Activated naive CD8-positive, alpha-beta T cell treated with anti-CD3 and anti-CD28 coated beads, Interleukin-2, amount 50 U/mL, for 24 hours (primary cell): Measurements from ENCODE around the gene SLC48A1.

Experiments
- ATAC-seq: fragments of 150-1000 bp; cut with Tn5 transposase; one replicate; pipeline ENCODE4 v1.10.0; 2021
- DNase-seq: peaks from one replicate; pipeline ENCODE4 v3.0.0; 2021
- H3K27ac Mint-ChIP-seq: one replicate; pipeline ENCODE4 v1.8.0; 2021; ENCODE audit warnings: mild to moderate bottlenecking, mixed read lengths
- H3K27me3 Mint-ChIP-seq: one replicate; pipeline ENCODE4 v1.8.0; 2021; ENCODE audit warnings: mixed read lengths
- H3K36me3 Mint-ChIP-seq: one replicate; pipeline ENCODE4 v1.8.0; 2021; ENCODE audit warnings: low read depth, mixed read lengths
- H3K4me1 Mint-ChIP-seq: one replicate; pipeline ENCODE4 v1.8.0; 2021; ENCODE audit warnings: mixed read lengths
- H3K4me3 Mint-ChIP-seq: one replicate; pipeline ENCODE4 v1.8.0; 2021; ENCODE audit warnings: mild to moderate bottlenecking, moderate library complexity, mixed read lengths
- H3K9me3 Mint-ChIP-seq: one replicate; pipeline ENCODE4 v1.8.0; 2021; ENCODE audit warnings: mixed read lengths

The SLC48A1 gene

DNA sequence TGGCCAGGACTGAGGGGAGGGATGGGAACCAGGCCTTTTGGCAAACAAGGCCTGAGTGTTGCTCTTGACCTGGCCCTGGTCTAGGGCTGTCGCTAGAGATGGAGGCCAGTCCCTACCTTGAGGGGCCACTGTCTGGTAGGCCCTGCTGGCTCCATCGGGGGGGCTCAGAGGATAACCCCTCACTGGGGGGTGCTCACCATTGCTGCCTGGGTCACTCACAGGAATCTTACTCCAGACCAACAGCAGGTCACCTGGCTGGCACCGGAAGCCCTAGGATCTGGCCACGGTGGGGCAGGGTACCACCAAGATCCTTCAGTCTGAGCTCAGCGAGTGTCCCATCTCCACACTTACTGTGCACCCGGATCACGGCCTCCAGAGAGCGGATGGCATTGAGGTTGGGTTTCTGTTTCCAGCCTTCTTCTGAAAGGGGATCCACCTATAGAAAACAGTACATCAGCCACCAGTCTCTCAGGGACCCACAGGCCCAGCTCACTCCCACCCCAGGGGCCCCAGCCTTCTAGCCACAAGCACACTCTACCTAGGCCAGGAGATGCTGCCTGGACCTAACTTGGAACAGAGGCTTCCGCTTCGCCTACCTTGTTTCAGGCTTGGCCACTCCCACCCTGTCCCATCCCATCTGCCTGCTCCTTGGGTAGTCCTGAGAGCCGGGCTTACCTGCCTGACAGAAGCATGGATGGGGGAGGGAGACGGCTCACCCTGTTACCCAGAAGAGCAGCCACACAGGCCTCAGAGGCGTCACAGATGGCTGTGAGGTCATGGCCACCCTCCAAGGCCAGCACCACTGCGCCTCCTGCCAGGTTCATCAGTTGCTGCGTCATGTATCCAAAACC, 12.2 kb downstream of the SLC48A1 start:
- Mint-ChIP-seq H3K4me1 (peaks cover 32% of the 10 kb centered on the region), H3K27ac (peak overlapping the region; percentile 87), H3K4me3 (no peak overlapping the region), H3K9me3 (no peaks in the 10 kb centered on the region), H3K27me3 (no peaks in the 10 kb centered on the region), H3K36me3 (peaks cover 58% of the 10 kb centered on the region)
- ATAC-seq (no peak), DNase-seq (no peak)

DNA sequence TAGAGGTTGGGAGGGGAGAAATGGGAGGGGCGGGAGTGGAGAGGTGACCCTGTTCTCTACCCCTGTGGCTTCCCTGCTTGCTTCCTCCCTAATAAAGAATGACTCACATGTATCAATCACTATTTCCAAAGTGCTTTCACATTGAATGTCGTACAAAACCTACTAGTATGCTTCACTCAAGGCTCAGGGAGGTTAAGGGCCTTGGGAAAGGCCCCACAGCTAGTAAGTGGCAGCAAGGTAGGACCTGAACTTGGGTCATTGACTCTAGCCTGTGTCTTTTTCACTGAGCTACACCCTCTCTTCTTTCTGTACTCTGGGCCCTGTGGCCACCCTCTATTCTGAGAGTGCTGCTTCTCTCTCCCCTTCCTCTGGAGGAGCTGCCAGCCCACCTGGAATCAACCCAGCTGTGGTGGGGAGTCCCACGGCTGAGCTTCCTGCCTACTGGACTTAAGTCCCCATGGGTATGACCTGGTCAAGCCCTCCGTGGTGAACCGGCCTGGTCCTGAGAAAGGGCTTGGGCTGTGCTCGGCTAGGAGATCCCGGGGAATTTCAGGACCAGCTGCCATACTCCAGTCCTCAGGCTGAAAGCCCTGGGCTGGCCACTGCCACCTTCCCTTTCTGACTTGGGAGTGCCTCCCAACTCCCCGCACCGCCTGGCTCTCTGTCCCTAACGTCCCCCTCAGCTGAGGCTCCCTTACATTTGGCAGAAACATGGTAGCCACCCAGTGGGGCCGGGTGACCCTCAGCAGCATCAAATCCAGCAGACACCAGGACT, 13.0 kb downstream of the SLC48A1 start:
- ATAC-seq: peak; percentile 71

DNA sequence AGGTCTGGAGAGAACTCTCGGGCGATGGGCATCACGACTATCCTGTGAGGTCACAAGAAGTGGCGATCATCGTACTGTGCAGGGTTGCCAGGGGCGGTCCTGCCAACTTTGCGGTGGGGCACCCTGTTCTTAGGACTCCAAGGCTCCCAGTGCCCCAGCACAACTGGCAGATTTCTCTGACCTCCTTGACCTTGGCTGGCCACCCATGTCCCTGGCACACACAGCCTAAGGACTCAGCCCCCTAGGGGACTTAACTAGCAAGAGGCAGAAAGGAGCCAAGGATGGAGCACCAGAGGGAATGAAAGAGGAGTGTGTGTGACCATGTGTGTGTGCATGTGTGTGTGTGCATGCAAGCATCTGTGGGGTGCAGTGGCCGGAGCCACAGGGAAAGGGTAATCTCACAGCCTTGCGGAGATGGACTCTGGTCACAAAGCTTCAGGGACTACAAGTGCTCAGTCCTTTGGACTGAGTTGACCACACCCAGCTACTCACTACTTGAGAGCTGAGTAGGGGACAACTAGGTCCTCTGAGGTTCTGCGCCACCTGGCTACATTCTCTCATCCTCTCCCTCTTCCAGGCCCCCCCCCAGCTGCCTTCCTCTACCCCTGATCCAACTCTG, 13.7 kb downstream of the SLC48A1 start:
- ATAC-seq (no peak), DNase-seq (no peak)
- Mint-ChIP-seq H3K4me1 (peaks cover 32% of the 10 kb centered on the region), H3K4me3 (no peak overlapping the region), H3K9me3 (no peaks in the 10 kb centered on the region), H3K36me3 (peaks cover 69% of the 10 kb centered on the region), H3K27me3 (no peaks in the 10 kb centered on the region), H3K27ac (peak overlapping the region; percentile 87)

More for the DNA sequence above, 13.0 kb downstream of the SLC48A1 start:
- DNase-seq: no peak
- Mint-ChIP-seq H3K4me1 (peaks cover 32% of the 10 kb centered on the region), H3K9me3 (no peaks in the 10 kb centered on the region), H3K27ac (peak overlapping the region; percentile 87), H3K36me3 (peaks cover 65% of the 10 kb centered on the region), H3K4me3 (no peak overlapping the region), H3K27me3 (no peaks in the 10 kb centered on the region)

DNA sequence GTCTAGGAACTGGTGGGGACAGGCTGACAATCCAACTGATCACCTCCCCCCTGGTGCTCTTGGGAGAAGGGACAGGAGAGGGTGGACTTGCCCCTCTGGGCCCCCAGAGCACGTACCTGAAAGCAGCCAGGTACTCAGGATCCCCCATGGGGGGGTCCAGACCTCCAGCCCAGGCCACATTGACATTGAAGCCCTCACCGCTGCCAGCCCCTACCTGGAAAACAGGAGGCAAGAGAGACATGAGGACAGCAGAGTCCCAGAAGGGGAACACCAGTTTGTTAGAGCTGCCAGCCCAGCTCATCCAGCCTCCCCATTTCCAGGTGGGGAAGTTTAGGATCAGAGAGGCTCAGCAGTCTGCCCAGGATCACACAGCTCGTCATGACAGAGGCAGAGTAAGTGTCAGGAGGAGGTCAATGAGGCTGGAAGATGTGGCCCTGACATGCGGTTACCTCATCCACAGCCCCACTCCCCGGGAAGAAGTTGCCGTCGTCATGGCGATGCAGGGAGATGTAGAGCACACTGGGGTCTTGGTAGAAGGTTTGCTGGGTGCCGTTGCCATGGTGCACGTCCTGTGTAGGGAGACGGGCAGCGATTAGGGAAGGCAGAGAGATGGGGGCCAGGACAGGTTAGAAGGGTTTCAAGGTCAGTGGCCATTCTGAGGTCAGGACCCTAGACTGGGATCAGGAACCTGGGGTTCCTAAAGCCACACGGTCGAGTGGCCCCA, 14.7 kb downstream of the SLC48A1 start:
- DNase-seq (no peak), ATAC-seq (no peak)
- Mint-ChIP-seq H3K4me3 (no peak overlapping the region), H3K27ac (peak overlapping the region; percentile 87), H3K4me1 (peaks cover 32% of the 10 kb centered on the region), H3K9me3 (no peaks in the 10 kb centered on the region), H3K36me3 (peaks cover 75% of the 10 kb centered on the region), H3K27me3 (no peaks in the 10 kb centered on the region)

DNA sequence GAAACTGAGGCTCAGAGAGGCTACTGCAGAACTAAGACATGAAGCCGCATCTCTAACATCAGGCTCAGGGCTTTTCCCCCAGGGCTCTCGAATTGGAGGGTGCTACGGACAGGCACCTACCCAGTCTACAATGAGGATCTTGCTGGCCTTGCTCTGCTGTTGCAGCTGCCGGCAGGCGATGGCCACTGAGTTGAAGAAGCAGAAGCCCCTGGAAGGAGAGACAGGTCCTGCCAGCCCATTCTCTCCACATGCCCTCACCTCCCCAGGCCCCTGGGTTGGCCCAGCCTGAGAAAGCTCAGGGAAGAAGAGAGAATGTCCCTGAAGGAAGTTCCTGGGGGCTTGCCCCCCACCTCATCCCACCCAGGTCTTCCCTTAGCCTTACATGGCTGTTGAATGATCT, 16.1 kb downstream of the SLC48A1 start:
- ATAC-seq (no peak), DNase-seq (no peak)
- H3K27me3 Mint-ChIP-seq: no peaks in the 10 kb centered on the region
- H3K4me3 Mint-ChIP-seq: no peak overlapping the region
- peaks cover 32% of the 10 kb centered on the region for H3K4me1 Mint-ChIP-seq
- H3K27ac Mint-ChIP-seq: no peak overlapping the region
- peaks cover 77% of the 10 kb centered on the region for H3K36me3 Mint-ChIP-seq
- H3K9me3 Mint-ChIP-seq: no peaks in the 10 kb centered on the region

DNA sequence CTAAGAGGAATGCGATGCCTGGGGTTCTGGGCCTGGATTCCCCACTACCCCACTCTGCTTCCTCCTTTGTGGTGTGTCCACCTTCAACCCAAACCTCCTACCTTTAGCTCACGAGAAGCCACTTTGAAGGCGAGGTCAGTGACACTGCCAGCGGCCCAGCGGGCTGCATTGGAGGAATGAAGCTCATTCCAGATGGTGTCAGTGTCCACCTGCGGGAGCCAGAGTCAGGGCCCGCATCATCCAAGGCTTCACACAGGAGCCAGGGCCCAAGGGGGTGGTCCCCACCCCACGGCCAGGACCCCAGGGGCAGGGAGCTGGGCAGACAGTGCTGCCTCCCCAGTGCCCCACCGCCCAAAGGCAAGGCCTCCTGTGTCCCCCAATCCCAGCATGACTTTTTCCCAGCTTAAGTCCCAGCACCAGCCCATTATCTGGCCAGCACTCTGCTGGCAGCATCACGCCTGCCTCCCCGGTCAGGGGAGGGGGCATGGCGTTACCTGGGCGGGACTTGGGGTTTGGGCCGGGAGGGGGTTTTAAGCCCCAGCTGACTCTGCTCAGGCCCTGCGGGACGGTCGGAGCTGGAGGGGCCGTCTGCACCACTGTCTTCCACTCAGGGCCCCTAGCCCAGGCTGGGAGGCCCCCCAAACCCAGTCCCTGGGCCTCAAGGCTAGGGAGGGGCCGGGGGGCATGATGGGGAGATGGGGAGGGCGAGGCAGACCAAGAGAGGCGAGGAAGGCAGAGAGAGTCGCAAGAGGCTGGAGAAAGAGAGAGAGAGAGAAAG, 16.9 kb downstream of the SLC48A1 start:
- peaks cover 32% of the 10 kb centered on the region for H3K4me1 Mint-ChIP-seq
- no peak for DNase-seq
- no peak for ATAC-seq
- H3K27ac Mint-ChIP-seq: peak overlapping the region; percentile 54
- no peaks in the 10 kb centered on the region for H3K27me3 Mint-ChIP-seq
- no peak overlapping the region for H3K4me3 Mint-ChIP-seq
- peaks cover 75% of the 10 kb centered on the region for H3K36me3 Mint-ChIP-seq
- no peaks in the 10 kb centered on the region for H3K9me3 Mint-ChIP-seq

DNA sequence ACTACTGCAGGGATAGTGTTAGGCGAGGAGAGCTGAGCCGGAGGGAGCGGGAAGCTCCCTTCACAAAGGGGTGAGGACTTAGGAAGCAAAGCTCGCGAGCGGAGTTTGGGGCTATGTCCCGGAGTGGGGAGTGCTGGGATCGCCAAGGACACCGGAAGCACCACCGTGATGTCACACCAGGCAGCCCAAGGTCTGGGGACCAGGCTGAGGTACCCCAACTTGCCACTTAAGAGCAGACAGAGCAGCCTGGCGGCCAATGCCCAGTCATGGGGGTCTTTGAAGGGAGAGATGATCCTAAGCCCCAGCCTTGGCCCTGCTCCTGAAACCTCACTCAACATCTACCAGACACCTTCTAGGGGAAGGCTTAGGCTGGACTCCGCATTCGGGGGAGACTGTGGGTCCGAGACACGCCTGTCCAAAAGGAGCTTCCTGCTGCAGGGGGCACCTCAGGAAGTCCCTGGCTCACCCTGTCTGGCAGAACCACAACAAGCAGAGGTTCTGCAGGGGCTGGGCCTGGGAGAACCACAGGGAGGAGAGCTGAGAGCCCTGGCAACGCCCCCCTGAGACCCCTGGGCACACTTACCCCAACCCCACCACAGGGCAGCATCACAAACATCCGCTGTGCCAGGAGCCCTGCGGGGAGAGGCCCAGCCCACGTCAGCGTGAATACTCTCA, 17.8 kb downstream of the SLC48A1 start:
- H3K9me3 Mint-ChIP-seq: no peaks in the 10 kb centered on the region
- peaks cover 68% of the 10 kb centered on the region for H3K36me3 Mint-ChIP-seq
- ATAC-seq (no peak), DNase-seq (no peak)
- H3K27me3 Mint-ChIP-seq: no peaks in the 10 kb centered on the region
- H3K4me1 Mint-ChIP-seq: peaks cover 27% of the 10 kb centered on the region
- H3K4me3 Mint-ChIP-seq: no peak overlapping the region
- H3K27ac Mint-ChIP-seq: no peak overlapping the region

DNA sequence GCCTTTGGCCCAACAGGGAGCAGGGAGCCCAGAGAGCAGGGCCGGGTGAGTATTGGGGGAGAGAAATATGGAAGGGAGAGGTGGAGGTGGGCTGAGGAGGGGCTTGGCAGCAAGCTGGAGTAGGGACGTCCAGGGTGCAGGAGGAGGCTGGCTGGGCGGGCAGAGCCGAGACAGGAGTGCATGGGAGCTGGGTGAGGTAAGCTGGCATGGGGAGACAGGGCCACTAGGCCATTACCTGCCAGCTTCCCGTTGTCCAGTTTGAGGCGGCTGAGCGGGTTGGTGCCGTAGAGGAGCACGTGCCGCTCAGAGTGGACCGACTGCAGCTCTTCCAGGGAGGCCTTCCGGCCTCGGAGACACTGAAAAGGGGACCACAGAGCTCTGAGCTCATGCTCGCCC, 18.3 kb downstream of the SLC48A1 start:
- H3K36me3 Mint-ChIP-seq: peaks cover 64% of the 10 kb centered on the region
- DNase-seq: no peak
- H3K27ac Mint-ChIP-seq: no peak overlapping the region
- no peaks in the 10 kb centered on the region for H3K9me3 Mint-ChIP-seq
- H3K27me3 Mint-ChIP-seq: no peaks in the 10 kb centered on the region
- H3K4me3 Mint-ChIP-seq: no peak overlapping the region
- peaks cover 22% of the 10 kb centered on the region for H3K4me1 Mint-ChIP-seq
- no peak for ATAC-seq

DNA sequence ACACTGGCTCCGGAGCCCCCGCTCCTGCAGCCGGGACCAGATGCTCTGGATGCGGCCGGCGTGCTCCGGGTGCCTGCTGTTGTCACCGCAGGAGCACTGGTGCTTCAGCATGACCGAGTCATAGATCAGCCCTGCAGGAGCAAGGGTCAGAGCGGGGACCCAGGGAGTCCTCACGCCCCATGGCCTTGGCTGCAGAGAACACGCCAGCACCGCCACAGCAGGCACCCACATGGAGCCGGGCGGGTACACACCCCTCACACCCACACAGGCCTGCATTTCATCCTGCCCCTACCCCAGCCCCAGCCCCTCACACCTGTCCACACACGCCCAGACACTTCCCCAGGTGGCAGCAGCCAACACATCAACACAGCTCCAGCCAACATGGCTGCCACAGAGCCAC, 18.8 kb downstream of the SLC48A1 start:
- no peaks in the 10 kb centered on the region for H3K9me3 Mint-ChIP-seq
- no peak for ATAC-seq
- H3K36me3 Mint-ChIP-seq: peaks cover 58% of the 10 kb centered on the region
- no peak for DNase-seq
- peak overlapping the region; percentile 52 for H3K27ac Mint-ChIP-seq
- no peaks in the 10 kb centered on the region for H3K27me3 Mint-ChIP-seq
- H3K4me1 Mint-ChIP-seq: peaks cover 17% of the 10 kb centered on the region
- no peak overlapping the region for H3K4me3 Mint-ChIP-seq

DNA sequence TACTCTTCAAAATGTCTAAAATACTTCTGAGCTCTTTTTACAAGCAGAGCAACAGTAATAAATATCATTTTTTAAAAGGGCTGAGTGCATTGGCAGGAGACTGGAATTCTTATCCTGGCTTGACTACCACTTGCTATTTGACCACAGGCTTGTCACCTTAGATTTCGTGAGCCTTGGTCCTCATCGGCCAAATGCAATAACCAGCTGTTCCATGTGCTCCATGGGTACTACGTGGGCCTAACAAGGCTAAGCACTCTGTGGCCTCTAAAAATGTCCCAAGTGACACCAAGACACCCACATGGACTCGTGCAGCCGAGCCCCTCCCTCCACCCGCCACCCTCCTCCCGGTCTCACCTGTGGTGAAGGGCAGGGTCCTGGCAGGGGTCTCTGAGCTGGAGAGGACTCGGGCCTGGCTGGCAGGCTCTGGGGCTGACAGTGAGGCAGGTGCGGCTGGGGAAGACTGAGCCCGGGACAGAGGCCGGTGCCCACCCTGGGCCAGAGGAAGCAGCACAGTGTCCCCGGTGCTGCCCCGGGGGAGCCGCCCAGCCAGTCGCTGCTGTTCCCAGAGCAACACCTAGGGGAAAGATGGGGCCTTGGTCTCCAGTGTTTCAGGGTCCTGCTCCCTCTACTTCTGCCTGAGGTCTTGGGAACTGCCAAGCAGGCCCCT, 20.1 kb downstream of the SLC48A1 start:
- DNase-seq (no peak), ATAC-seq (no peak)
- Mint-ChIP-seq H3K27ac (no peak overlapping the region), H3K4me3 (no peak overlapping the region), H3K4me1 (peaks cover 6% of the 10 kb centered on the region), H3K9me3 (no peaks in the 10 kb centered on the region), H3K36me3 (peaks cover 46% of the 10 kb centered on the region), H3K27me3 (no peaks in the 10 kb centered on the region)

DNA sequence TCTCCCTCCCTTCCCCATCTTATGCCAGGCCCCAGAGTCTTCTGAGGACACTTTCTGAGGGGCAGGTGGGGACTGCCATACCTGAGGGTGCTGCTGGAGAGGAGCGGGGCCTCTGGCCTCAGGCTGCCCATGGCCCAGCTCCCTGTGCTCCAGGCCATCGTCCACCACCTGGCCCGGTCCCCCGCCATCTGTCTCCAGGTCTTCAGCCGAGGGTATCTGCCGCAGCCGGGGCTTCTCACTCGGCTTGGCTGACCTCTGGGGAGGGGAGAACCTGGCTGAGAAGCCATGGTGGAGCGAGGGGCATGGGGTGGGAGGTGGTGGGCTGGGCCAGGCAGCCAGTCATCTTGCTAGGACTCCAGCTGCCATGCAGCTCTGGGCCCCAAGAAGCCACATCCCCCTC, 21.6 kb downstream of the SLC48A1 start:
- ATAC-seq (no peak), DNase-seq (no peak)
- Mint-ChIP-seq H3K4me1 (peaks cover 12% of the 10 kb centered on the region), H3K27ac (no peak overlapping the region), H3K27me3 (no peaks in the 10 kb centered on the region), H3K36me3 (peaks cover 34% of the 10 kb centered on the region), H3K9me3 (no peaks in the 10 kb centered on the region), H3K4me3 (no peak overlapping the region)

DNA sequence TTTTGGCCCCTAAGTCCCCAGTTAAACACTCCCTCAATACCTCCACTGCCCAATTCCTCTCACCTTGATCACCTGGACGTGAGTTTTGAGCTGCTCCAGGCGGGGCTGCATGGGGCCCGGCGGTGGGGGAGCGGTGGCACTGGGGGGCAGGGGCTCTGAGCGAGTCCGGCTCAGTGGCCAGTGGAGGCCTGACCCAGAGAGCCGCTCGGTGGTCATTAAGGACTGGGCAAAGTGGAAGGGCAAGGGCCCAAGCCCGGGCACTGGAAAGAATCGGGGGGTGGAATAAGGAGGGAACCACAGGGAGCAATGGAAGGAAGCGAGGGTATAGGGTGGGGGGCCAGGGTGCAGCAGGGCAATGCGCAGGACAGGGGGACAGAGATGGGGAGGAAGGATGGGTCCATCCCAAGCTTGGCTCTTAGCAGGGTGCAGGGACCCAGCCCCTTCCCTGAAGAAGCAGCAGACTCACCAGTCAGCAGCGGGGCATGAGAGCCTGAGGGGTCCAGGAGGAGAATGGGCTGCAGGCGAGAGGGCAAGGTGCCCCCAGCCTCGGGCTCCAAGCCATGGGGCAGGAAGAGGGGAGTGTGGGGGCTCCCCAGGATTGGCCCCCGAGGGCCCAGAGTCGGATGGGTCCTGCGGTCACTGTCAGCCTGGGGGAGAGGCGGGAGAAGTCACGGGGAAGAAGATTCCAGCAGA, 22.2 kb downstream of the SLC48A1 start:
- DNase-seq (no peak), ATAC-seq (no peak)
- H3K36me3 Mint-ChIP-seq: peaks cover 34% of the 10 kb centered on the region
- H3K27ac Mint-ChIP-seq: no peak overlapping the region
- no peaks in the 10 kb centered on the region for H3K27me3 Mint-ChIP-seq
- H3K4me3 Mint-ChIP-seq: no peak overlapping the region
- H3K4me1 Mint-ChIP-seq: peaks cover 12% of the 10 kb centered on the region
- no peaks in the 10 kb centered on the region for H3K9me3 Mint-ChIP-seq
